Activated naive CD8-positive, alpha-beta T cell treated with anti-CD3 and anti-CD28 coated beads, Interleukin-2, amount 50 U/mL, for 16 hours (primary cell): ENCODE results near the gene TWNK.

Experiments
- DNase-seq: peaks from one replicate; pipeline ENCODE4 v3.0.0-alpha.2; 2020; ENCODE audit warnings: low read depth, low spot score

TWNK gene

DNA sequence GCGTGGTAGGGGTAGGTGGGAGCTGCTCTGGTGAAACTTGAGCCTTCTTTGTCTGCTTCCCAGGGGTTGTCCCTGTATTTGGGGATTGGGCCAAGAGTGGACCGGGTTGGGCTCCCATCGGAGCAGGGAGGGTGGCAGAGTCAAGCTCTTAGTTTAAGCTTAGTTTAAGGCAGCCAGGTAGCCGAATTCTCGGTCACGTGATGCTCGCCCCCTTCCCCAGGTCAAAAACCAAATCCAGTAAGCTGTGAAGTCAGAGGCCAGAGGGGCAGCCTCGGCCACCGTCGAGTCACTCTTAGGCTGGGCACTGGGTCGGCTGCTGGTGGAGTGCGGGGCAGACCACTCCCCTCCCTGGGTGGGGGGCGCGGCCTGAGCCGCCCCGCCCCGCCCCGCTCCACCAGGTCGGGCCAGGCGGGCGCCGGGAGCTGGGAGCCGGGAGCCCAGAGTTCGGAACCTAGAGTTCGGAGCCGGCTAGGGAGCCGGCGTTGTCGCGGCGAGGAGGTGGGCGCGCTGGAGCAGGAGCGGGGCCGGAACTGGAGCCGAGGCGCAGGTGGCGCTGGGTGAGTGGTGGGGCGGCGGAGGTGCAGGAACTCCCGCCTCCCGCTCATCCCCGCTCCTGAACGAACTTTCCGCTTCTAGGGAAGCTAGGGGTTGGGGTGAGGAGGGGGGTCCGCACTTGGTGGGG is 9.5 kb downstream of the TWNK start:
- DNase-seq = no peak

DNA sequence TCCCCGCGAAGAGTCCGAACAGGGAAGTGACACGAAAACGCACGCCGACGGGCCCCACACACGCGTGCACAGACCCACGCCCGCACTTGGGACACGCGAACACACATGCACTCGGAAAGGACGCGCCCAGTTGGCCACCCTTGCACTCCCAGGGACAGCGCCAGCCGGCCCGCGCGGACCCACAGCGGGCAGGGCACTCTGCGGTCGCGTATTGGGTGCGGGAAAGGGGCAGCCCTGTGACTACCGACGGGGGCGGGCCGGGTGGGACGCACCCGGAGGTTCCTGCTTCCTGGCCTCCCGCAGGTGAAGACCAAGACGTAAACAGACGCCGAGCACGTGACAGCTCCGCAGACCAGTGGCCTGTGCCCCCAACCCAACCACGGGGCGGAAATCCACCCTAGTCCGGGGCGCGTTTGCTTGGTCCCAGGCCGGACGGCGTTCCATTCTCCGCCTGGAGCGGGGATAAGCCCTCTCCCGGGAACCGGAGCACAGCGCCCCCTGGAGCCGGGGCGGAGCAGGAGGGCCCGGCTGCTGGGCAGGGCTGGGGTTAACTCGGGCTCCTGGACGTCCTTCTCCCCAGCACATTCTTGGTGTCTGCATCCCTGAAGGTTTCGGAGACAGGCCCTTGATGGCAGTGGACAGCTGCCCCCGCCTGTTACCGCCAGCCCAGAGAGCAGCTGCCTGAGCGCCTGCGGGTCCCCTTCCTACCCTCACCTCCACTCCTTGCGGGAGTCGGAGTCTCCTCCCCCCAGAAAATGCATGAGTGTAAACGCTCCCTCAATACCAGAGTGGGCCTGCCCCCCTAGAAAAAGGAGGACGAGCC is 10.2 kb downstream of the TWNK start:
- DNase-seq = peak; percentile 18

DNA sequence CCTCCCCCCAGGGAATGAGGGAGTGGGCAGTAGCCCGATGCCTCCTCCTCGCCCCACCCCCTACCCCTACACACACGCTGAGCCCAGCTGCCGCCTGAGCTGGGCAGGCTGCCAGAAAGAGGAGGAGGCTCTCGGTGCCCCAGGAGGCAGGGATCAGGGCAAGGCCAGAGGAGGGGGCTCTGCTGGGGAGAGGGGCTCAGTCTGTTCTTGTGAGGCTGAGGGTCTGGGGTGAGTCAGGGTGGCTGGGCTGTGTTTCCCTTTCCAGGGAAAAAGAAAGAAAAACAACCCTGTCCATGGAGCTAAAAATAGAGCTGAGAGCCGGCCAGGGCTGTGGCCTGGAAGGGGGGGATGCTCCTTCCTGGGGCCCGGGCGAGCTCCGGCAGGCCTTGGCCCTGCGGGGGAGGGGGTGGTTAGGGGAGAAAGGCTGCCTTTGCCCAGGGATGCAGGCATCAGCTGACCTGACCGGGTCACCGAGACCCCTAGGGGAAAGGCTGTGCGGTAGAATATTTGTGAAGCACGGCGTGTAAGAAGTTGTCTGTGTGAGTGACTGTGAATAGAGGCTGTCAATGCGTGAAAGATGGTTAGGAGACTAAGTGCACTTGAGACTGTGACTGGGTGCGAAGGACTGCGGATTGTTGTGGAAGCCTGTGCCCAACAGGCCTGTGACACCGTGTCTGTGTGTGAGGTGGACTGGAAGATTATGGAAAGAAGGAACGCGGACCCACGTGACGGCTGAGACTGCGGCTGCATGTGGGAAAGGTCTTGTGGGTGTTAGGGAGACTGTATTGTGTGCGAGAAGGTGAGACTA is 11.0 kb downstream of the TWNK start:
- DNase-seq = peak; percentile 30

DNA sequence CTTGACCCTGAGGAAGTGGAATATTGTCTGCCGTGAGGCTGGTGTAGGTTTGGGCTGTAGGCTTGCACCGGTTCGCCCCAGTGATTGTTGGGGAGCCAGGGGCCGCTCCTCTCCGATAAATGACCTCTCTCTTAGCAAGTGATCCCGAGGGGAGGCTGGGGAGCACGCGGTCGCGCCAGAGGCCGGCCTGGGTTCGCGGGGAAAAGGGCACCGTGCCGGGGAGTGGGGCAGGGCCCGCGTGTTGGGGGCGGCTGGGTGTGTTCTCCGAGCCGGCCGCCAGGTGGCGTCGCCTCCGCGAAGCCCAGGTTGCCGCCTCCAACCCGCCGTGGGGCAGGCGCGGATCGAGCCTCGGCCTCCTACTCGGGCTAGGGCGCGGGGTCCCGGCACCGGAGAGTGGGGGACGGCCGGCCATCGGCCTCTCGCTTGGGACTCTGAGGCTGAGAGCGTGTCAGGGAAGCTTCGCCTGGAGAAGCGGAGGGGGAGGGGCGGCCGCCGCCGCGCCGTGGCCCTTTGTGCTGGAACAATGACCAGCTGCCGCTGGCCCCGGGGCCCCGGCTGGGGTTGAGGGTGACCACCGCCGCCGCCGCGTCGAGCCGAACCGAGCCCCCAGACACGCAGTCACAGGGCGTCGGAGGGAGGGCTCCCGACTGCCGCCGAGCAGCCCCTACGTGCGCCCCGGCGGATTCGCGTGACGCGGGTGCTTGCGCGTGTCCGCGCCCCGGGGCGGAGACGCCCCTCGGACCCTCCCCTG is 11.8 kb downstream of the TWNK start:
- DNase-seq = peak; percentile 52

DNA sequence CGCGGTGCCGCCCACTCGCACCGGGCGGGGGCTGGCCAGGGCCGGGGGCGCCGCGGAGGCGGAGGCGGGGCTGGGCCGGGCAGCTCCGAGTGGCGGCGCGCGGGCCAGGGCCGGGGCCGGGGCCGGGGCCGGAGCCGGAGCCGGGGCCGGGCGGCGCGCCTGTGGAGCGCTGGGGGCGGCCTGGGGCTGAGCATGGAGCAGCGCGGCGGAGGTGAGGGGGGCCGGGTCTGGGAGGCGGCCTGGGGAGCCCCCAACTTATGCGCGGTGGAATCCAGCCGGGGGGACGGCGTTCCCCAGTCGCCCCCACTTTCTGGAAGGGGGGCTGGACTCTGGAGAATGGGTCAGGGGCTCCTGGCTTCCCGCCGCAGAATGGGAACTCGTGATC is 12.4 kb downstream of the TWNK start, which contains the start of gene LZTS2:
LZTS2 (plus strand) TSS at position 67 of the 385 bp plus-strand sequence. CDS start 2,731 bp downstream, outside the sequence.
- DNase-seq = no peak

DNA sequence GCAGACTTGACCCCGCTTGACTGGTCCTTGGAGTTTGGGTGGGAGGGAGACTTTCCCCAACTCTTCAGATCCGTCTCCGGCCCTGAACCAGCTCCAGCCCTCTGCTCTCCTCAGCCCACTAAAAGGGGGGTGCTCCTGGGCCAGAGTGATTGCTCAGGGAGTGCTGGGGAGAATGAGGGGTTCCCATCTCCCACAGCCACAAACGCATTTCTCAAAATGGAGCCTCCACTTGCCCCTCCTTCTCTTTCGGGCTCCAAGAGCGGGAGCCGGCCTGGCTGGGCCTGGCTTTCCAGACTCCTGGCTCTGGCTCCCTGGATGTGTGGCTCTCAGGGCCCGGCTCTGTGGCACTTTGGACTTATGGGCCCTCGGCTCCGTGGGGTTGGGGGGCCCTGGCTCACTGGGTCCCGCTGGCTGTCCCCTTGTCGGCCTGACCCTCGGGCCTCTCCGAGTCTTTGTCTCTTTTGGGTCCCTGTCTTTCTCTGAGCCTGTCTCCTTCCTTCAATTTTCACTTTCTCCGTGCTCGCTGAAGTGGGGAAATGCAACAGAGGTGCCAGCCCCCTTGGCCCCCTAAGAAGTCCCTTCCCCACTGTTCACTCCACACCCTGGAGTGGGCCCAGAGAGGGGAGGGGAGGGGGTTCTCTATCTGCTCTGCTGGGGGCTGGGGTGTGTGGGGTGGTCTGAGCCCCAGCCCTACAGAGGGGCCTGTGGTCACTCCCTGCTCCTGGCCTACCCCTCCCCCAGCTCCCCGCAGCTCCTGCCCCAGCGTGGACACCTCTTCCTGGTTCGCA is 13.0 kb downstream of the TWNK start:
- DNase-seq = no peak

DNA sequence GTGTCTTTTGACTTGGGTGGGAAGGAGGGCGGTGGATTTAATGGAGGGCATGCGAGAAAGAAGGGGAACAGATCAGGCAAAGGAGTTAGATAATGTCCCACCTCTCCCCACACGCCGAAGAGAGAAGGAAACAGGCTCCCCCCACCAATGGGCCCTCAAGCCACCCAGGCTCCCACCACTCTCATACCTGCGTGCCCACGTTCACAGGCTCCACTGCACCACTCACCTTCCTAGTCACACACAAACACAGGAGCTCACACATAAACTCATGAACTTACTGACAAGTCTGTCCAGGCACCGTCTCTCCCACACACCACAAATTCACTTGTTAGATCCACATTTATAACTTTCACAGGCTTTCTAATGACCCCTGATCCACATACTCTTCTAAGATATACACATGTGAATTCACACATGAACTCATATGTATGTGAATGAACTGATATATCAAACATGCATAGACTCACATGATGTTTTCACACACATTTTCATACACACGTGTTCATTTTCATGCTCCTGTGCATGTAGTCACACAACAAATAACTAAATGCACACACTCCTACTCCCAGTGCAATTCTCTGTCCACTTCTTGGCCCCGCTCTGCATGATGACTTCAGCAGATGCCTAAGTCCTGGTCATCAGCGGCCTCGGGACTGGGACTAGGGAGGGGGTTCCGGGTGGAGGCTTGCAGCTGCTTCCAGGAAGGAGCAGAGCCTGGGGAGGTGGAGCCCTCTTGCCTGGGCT is 13.7 kb downstream of the TWNK start:
- no peak for DNase-seq

DNA sequence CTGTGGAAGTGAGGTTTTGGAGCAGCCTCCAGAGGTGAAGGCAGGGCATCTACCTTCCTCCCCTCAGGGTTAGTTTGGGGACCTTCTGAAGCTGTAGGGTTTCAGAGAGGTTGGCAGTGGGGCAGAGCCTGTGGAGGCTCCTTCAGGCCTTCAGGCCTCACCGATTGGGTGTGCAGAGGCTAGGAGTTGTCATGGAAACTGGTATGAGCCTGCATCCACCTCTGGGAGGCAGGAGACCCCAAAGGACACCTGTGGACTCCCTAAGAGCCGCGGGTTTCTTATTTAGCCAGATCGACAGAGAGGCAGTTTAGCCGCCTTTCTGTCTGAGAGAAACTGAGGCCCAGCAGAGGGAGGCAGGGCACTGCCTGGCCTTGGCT is 14.3 kb downstream of the TWNK start:
- DNase-seq = no peak

DNA sequence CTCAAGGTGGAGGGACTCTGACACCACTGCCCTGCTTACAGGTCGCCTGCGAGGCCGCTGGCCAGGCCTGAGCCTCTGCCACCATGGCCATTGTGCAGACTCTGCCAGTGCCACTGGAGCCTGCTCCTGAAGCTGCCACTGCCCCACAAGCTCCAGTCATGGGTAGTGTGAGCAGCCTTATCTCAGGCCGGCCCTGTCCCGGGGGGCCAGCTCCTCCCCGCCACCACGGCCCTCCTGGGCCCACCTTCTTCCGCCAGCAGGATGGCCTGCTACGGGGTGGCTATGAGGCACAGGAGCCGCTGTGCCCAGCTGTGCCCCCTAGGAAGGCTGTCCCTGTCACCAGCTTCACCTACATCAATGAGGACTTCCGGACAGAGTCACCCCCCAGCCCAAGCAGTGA is 15.1 kb downstream of the TWNK start:
- DNase-seq = no peak

DNA sequence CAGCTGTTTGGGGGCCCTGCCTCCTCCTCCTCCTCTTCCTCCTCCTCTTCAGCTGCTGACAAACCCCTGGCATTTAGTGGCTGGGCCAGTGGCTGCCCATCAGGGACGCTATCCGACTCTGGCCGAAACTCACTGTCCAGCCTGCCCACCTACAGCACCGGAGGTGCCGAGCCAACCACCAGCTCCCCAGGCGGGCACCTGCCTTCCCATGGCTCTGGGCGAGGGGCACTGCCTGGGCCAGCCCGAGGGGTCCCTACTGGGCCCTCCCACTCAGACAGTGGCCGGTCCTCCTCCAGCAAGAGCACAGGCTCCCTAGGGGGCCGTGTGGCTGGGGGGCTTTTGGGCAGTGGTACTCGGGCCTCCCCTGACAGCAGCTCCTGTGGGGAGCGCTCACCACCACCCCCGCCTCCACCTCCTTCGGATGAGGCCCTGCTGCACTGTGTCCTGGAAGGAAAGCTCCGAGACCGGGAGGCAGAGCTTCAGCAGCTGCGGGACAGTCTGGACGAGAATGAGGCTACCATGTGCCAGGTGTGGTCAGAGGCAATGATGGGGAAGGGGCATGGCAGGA is 16.4 kb downstream of the TWNK start:
- DNase-seq = no peak

DNA sequence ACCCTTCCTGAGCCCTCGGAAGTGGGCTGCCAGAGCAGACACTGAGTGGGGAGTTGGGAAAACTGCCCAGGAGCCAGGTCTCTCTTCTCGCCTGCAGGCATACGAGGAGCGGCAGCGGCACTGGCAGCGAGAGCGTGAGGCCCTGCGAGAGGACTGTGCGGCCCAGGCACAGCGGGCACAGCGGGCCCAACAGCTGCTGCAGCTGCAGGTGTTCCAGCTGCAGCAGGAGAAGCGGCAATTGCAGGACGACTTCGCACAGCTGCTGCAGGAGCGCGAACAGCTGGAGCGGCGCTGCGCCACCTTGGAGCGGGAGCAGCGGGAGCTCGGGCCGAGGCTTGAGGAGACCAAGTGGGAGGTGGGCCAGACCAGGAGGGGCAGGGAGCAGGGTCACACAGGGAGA is 18.0 kb downstream of the TWNK start:
- no peak for DNase-seq

DNA sequence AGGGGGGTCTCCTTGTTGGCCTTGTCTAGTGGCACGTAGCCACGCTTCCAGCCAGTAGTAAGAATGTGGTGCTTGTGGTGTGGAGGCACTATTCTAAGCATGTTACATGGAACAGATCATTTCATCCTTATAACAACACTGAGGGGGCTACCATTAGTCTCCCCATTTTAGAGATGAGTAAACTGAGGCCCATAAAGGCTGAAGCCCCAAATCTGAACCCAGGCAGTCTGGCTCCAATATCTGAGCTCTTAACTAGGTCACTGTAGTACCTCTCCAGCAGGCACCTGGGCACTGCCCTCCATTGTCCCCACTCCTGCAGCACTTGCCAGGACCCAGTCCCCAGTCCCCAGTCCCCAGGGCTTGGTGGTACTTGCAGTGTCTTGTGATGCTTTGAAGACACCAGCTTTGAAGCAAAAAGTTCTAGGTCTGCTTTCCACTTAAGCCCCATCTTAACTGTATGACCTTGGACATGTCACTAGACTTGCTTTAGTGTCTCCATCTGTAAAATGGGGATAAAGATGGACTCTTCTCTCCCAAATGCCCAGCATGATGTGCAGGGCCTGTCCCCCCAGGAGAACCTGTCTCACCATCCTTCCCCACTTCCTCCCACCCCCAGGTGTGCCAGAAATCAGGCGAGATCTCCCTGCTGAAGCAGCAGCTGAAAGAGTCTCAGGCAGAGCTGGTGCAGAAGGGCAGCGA is 18.7 kb downstream of the TWNK start:
- no peak for DNase-seq

DNA sequence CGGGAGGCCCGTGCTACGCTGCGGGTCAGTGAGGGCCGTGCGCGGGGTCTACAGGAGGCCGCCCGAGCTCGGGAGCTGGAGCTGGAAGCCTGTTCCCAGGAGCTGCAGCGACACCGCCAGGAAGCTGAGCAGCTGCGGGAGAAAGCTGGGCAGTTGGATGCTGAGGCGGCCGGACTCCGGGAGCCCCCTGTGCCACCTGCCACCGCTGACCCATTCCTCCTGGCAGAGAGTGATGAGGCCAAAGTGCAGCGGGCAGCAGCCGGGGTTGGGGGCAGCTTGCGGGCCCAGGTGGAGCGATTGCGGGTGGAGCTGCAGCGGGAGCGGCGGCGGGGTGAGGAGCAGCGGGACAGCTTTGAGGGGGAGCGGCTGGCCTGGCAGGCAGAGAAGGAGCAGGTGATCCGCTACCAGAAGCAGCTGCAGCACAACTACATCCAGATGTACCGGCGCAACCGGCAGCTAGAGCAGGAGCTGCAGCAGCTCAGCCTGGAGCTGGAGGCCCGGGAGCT is 19.3 kb downstream of the TWNK start:
- DNase-seq = no peak

DNA sequence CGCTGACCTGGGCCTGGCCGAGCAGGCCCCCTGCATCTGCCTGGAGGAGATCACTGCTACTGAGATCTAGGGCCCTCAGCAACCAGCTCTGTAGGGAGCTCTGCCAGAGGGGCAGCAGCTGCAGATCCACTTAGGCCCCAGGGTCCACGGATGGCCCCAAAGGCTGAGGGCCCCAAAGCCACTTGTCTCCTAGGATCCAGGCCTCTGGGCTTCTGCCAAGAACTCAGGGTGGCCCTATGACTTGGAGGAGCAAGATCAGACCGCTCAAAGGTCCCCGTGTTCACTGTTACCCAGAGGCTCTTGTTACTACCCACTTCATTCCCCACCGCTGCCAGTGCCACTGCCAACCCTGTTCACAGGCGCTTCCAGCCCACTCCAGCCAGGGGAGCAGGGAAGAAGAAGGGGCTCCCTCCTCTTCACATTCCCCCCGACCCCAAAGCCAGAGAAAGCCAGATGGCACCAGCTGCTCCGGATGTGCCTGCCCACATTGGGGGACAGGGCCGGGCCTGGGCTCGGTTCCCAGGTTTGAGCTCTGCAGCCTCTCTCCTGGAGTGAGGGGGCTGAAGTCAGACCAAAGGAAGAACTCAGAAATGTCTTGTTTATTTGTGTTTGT is 19.9 kb downstream of the TWNK start:
- DNase-seq = no peak

DNA sequence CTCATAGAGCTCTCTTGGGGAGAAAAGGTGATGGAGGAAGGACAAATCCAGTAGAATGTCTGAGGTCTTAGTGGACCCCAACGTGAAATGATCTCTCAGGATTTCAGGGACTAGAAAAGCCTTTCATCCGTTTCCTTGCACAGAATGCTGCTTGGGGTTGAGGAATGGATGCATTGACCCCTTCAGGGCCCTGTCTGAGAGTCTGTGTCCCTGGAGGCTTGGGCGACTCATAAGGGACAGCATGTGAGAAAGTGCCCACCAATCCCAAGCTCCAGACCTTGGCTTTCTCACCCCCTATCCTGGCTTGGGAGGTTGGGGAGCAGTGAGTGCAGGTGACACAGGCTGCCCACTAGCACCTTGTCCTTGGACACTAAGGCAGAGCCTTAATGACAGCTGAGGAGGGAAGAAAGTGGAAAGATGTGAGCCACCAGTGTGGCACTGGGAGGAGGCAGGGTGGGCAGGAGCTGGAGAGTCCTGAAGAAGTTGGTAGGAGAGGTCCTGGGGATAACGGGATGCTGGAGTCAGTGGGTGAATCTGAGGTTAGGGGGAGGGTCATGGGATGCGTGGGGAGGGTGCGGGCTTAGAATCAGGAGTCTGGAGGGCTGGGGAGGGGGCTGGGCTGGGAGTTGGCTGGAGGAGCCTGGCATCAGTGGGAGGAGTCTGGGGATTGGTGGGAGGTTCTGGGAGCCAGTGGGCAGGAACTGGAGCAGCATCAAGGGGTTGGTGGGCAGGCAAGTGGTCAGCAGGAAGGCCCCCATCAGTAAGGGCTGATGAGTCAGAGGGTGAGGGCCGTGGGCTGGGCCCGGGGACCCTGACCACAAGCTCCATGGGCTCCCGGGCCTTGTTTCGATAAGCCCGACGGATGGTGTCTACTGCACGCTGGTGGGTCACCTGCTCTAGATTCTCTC is 20.8 kb downstream of the TWNK start:
- no peak for DNase-seq

DNA sequence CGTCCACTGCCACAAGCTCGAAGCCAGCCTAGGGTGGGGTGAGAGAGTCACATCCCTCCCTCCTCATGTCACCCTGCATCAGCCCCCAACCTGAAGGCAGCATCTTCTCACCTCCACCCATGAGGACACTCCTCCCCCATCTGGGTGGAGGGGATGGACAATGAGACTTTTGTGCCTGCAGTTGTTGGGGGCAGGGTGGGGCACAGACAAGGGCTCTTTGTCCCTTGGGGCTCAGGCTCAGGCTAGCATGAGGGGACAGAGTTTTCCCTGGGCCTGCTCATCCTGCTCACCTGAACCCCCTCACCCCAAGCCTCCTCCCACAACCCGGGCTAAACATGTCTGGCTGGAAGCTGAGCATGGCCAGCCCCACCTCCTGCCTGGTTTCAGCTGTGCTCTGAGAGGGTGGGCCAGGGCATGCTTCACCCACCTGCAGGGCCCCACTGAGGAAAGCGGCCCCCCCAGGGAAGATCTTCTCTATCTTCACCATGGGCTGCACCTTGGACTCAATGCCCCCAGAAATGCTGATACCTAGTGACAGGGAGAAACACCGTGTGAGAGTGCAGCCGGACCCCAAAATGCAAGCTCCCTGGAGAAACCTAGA is 21.6 kb downstream of the TWNK start:
- no peak for DNase-seq

DNA sequence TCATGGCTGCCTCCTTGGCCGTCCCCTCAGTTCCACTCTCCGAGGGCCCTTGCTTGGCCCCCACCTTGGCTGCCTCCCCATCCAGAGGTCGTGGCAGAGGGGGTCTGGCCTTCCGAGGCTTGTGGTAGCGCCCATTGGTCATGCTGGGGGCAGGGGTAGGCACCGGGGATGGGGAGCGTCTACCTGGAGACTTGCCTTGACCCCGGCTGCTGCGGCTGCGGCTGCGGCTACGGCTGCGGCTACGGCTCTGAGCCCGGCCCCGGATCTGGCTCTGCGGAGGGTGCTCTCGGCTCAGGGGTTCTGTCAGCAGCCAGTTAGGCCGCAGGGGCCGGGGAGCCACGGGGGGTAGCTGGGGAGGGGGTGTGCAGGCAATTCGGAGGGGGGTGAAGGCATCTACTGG is 23.0 kb downstream of the TWNK start:
- DNase-seq = no peak
